NCI-H446 (cell line): ENCODE measurements around the gene DMXL1.
"Not testable (repeated sequence)": the region's sequence is repeated elsewhere in the genome, so short reads cannot be mapped to it uniquely, and the experiment has no call there.

Source experiments
- DNase-seq, 2 experiments: peaks; one replicate each; lab custom pipeline; 2025; lab: John Stamatoyannopoulos, UW

DMXL1 gene

GRCh38 chr5:119063579-119064379, 7.1 kb upstream of the DMXL1 start:
- DNase-seq: no peak

- DNase-seq: no peak
These were observed 3.4 kb upstream of the DMXL1 start for GRCh38 chr5:119067450-119067849.

- DNase-seq: no peak
These were observed 384 bp upstream of the DMXL1 start for GRCh38 chr5:119070578-119070827.

- peak in 1 of 2 experiments; percentile 30 for DNase-seq
These were observed 691 bp downstream of the DMXL1 start for GRCh38 chr5:119071561-119071995.

- no peak for DNase-seq
These were observed 1.6 kb downstream of the DMXL1 start for GRCh38 chr5:119072496-119072895.

- DNase-seq: not testable (repeated sequence)
These were observed 3.0 kb downstream of the DMXL1 start for GRCh38 chr5:119073746-119074337.

- DNase-seq: no peak
These were observed 3.5 kb downstream of the DMXL1 start for GRCh38 chr5:119074419-119074818.

- not testable (repeated sequence) for DNase-seq
These were observed 4.4 kb downstream of the DMXL1 start for GRCh38 chr5:119075269-119075668.

GRCh38 chr5:119076080-119076479, 5.2 kb downstream of the DMXL1 start:
- DNase-seq: no peak

GRCh38 chr5:119077444-119077843, 6.6 kb downstream of the DMXL1 start:
- no peak for DNase-seq

- no peak for DNase-seq
These were observed 7.4 kb downstream of the DMXL1 start for GRCh38 chr5:119078071-119078846.

GRCh38 chr5:119078861-119079260, 8.0 kb downstream of the DMXL1 start:
- DNase-seq: no peak

- no peak for DNase-seq
These were observed 8.5 kb downstream of the DMXL1 start for GRCh38 chr5:119079318-119079921.

- no peak for DNase-seq
These were observed 10.0 kb downstream of the DMXL1 start for GRCh38 chr5:119080936-119081335.

GRCh38 chr5:119082691-119083090, 11.8 kb downstream of the DMXL1 start:
- no peak for DNase-seq

- no peak for DNase-seq
These were observed 12.8 kb downstream of the DMXL1 start for GRCh38 chr5:119083679-119084078.

GRCh38 chr5:119088438-119088837, 17.6 kb downstream of the DMXL1 start:
- no peak for DNase-seq

GRCh38 chr5:119095611-119096010, 24.7 kb downstream of the DMXL1 start:
- no peak for DNase-seq

- no peak for DNase-seq
These were observed 35.1 kb downstream of the DMXL1 start for GRCh38 chr5:119105971-119106370.

GRCh38 chr5:119112151-119112550, 41.3 kb downstream of the DMXL1 start:
- no peak for DNase-seq

- DNase-seq: no peak
These were observed 46.4 kb downstream of the DMXL1 start for GRCh38 chr5:119117237-119117636.

GRCh38 chr5:119118000-119118399, 47.1 kb downstream of the DMXL1 start:
- no peak for DNase-seq

- DNase-seq: no peak
These were observed 50.0 kb downstream of the DMXL1 start for GRCh38 chr5:119120893-119121292.
